Measurements from ENCODE around the gene AMBN. TPM values are rescaled to one million over a fixed set of nuclear protein-coding genes. Genes with fewer than 3 reads are reported as not detected.

The AMBN gene
- total and polyA plus RNA-seq, 2 experiments from 2014 or later = not detected

- Histone ChIP-seq H3K9me2 (ENCODE audit: insufficient read depth) (no peaks in the 10 kb centered on the region), H3K4me3 (no peak overlapping the region), H4K20me1 (replicated peaks; ENCODE audit: insufficient read depth) (no peaks in the 10 kb centered on the region), H2AFZ (no peak overlapping the region), H3K36me3 (ENCODE audit: insufficient read depth) (no peaks in the 10 kb centered on the region), H3K79me2 (replicated peaks; ENCODE audit: insufficient read depth) (no peaks in the 10 kb centered on the region), H3K4me1 (ENCODE audit: insufficient read depth) (no peaks in the 10 kb centered on the region), H3K4me2 (no peak overlapping the region), H3K27me3 (ENCODE audit: insufficient read depth) (no peaks in the 10 kb centered on the region), H3K27ac (ENCODE audit: low read depth) (no peak overlapping the region), H3F3A (replicated peaks; ENCODE audit: low read depth) (no peaks in the 10 kb centered on the region)
- H3K27ac Mint-ChIP-seq = no peak overlapping the region
- no peaks in the 10 kb centered on the region for H3K9me3 Mint-ChIP-seq
- H3K4me1 Mint-ChIP-seq = no peaks in the 10 kb centered on the region
- H3K36me3 Mint-ChIP-seq (ENCODE audit: low read depth) = no peaks in the 10 kb centered on the region
- DNase-seq (ENCODE audit: low spot score) = no peak
- no peak overlapping the region for H3K4me3 Mint-ChIP-seq
- no peak for ATAC-seq
- H3K27me3 Mint-ChIP-seq (ENCODE audit: insufficient read depth, low read depth, poor library complexity) = peaks cover 3% of the 10 kb centered on the region
- TF ChIP-seq JUNB (IDR thresholded peaks at IDR 0.05; ENCODE audit: unreplicated experiment) (no peak), STAT1 (IDR thresholded peaks at IDR 0.05; ENCODE audit: unreplicated experiment) (no peak), POLR2AphosphoS5 (IDR thresholded peaks at IDR 0.05; ENCODE audit: low read depth) (no peak), EZH2 (IDR thresholded peaks at IDR 0.05; ENCODE audit: low read depth, unreplicated experiment) (no peak), CREB1 (CRISPR knock-in tag; IDR thresholded peaks at IDR 0.05; ENCODE audit: low read depth) (no peak), ZNF462 (CRISPR knock-in tag; IDR thresholded peaks at IDR 0.05) (no peak), ZNF331 (CRISPR knock-in tag; IDR thresholded peaks at IDR 0.05; ENCODE audit: low read depth) (no peak), EZH2phosphoT487 (IDR thresholded peaks at IDR 0.05; ENCODE audit: unreplicated experiment) (no peak), REST (IDR thresholded peaks at IDR 0.05; ENCODE audit: unreplicated experiment) (no peak), CTCF (conservative IDR thresholded peaks at IDR 0.05; ENCODE audit: low read depth in 2 of 2) (no peak), ZNF114 (CRISPR knock-in tag; IDR thresholded peaks at IDR 0.05) (no peak), ETS1 (IDR thresholded peaks at IDR 0.05) (no peak), NANOG (IDR thresholded peaks at IDR 0.05; ENCODE audit: borderline replicate concordance) (no peak)
Observed at GRCh38 chr4:70630162-70630561, 38.1 kb downstream of the AMBN start.
